Panc1 (cell line): Measurements from ENCODE around the gene ESRRG.

Experiments used
- POLR2AphosphoS5 ChIP-seq: IDR thresholded peaks from 2 replicates; pipeline ENCODE4 v1.6.1; 2012; ENCODE audit warnings: mild to moderate bottlenecking, low read depth, low read length, moderate library complexity
- SIN3A ChIP-seq: IDR thresholded peaks from 2 replicates; pipeline ENCODE4 v1.6.1; 2012; ENCODE audit warnings: low read depth, mild to moderate bottlenecking, low read length, moderate library complexity, borderline replicate concordance; ENCODE audit not compliant: insufficient read depth
- TF ChIP-seq, protein P1 (sequence below): fragments of 450-650 bp; IDR thresholded peaks from 2 replicates; pipeline ENCODE4 v1.5.1; 2017; ENCODE audit warnings: mild to moderate bottlenecking
- TF ChIP-seq, protein P2 (sequence below), 2 experiments: IDR thresholded peaks; 2 replicates each; pipeline ENCODE4 v1.6.1; 2011 to 2012; ENCODE audit warnings: low read depth in 2 of 2, control low read depth in 1 of 2, low read length in 1 of 2, mild to moderate bottlenecking in 1 of 2, moderate library complexity in 1 of 2; ENCODE audit not compliant: insufficient read depth in 1 of 2

DNA sequence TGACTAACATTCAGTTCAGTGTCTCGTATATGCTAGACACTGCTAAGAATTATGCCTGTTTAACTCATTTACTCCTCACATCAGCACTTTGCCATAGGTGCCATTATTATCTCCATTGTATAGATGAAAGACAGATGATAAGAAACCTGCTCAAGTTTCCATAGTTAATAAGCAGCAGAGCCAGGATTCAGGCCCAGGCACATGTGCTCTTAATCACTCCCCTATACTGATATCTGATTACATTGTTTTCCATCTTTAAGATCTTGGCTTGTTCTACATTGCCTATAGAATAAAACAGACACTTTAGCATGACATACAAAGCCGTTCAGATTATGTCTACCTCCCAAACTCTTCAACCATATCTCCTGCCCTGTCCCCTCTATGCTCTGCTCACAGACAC is 269.5 kb downstream of the ESRRG start:
- TF ChIP-seq, protein P1, sequence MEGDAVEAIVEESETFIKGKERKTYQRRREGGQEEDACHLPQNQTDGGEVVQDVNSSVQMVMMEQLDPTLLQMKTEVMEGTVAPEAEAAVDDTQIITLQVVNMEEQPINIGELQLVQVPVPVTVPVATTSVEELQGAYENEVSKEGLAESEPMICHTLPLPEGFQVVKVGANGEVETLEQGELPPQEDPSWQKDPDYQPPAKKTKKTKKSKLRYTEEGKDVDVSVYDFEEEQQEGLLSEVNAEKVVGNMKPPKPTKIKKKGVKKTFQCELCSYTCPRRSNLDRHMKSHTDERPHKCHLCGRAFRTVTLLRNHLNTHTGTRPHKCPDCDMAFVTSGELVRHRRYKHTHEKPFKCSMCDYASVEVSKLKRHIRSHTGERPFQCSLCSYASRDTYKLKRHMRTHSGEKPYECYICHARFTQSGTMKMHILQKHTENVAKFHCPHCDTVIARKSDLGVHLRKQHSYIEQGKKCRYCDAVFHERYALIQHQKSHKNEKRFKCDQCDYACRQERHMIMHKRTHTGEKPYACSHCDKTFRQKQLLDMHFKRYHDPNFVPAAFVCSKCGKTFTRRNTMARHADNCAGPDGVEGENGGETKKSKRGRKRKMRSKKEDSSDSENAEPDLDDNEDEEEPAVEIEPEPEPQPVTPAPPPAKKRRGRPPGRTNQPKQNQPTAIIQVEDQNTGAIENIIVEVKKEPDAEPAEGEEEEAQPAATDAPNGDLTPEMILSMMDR: no peak
- no peak for TF ChIP-seq POLR2AphosphoS5
- TF ChIP-seq SIN3A: no peak
- TF ChIP-seq, protein P2, sequence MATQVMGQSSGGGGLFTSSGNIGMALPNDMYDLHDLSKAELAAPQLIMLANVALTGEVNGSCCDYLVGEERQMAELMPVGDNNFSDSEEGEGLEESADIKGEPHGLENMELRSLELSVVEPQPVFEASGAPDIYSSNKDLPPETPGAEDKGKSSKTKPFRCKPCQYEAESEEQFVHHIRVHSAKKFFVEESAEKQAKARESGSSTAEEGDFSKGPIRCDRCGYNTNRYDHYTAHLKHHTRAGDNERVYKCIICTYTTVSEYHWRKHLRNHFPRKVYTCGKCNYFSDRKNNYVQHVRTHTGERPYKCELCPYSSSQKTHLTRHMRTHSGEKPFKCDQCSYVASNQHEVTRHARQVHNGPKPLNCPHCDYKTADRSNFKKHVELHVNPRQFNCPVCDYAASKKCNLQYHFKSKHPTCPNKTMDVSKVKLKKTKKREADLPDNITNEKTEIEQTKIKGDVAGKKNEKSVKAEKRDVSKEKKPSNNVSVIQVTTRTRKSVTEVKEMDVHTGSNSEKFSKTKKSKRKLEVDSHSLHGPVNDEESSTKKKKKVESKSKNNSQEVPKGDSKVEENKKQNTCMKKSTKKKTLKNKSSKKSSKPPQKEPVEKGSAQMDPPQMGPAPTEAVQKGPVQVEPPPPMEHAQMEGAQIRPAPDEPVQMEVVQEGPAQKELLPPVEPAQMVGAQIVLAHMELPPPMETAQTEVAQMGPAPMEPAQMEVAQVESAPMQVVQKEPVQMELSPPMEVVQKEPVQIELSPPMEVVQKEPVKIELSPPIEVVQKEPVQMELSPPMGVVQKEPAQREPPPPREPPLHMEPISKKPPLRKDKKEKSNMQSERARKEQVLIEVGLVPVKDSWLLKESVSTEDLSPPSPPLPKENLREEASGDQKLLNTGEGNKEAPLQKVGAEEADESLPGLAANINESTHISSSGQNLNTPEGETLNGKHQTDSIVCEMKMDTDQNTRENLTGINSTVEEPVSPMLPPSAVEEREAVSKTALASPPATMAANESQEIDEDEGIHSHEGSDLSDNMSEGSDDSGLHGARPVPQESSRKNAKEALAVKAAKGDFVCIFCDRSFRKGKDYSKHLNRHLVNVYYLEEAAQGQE (IDR thresholded peaks at IDR 0.05; ENCODE audit: insufficient read depth in 1 of 2, low read depth in 2 of 2, low read length in 1 of 2): no peak
